ENCODE measurements around the gene HLF. TPM values are rescaled to one million over a fixed set of nuclear protein-coding genes. Genes with fewer than 3 reads are reported as not detected.

Gene HLF
- total RNA-seq, 1 experiment from 2014 or later, result 0.13 TPM

GRCh38 chr17:55319933-55320593 is 55.3 kb downstream of the HLF start:
- ChIA-PET CTCF (no interaction called here), POLR2A (no interaction called here)
- no peak for TF ChIP-seq SIN3A (IDR thresholded peaks at IDR 0.05; ENCODE audit: borderline replicate concordance, insufficient read depth, low read depth, low read length)
- TF ChIP-seq, protein P1, sequence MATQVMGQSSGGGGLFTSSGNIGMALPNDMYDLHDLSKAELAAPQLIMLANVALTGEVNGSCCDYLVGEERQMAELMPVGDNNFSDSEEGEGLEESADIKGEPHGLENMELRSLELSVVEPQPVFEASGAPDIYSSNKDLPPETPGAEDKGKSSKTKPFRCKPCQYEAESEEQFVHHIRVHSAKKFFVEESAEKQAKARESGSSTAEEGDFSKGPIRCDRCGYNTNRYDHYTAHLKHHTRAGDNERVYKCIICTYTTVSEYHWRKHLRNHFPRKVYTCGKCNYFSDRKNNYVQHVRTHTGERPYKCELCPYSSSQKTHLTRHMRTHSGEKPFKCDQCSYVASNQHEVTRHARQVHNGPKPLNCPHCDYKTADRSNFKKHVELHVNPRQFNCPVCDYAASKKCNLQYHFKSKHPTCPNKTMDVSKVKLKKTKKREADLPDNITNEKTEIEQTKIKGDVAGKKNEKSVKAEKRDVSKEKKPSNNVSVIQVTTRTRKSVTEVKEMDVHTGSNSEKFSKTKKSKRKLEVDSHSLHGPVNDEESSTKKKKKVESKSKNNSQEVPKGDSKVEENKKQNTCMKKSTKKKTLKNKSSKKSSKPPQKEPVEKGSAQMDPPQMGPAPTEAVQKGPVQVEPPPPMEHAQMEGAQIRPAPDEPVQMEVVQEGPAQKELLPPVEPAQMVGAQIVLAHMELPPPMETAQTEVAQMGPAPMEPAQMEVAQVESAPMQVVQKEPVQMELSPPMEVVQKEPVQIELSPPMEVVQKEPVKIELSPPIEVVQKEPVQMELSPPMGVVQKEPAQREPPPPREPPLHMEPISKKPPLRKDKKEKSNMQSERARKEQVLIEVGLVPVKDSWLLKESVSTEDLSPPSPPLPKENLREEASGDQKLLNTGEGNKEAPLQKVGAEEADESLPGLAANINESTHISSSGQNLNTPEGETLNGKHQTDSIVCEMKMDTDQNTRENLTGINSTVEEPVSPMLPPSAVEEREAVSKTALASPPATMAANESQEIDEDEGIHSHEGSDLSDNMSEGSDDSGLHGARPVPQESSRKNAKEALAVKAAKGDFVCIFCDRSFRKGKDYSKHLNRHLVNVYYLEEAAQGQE (IDR thresholded peaks at IDR 0.05; ENCODE audit: insufficient read depth in 1 of 2, low read depth in 2 of 2, low read length in 1 of 2), result no peak
- TF ChIP-seq POLR2AphosphoS5 (IDR thresholded peaks at IDR 0.05; ENCODE audit: low read depth, low read length), result no peak
- no peak for TF ChIP-seq TCF7L2 (IDR thresholded peaks at IDR 0.05; ENCODE audit: low read depth, low read length)
- no peak for TF ChIP-seq CTCF (IDR thresholded peaks at IDR 0.05)
- H3K27ac ChIP-seq (ENCODE audit: low read length), result no peak overlapping the region
- BruUV-seq (replicated peaks), result no TSS peak
- DNase-seq (ENCODE audit: low read depth, low spot score) (no peak), ATAC-seq (no peak; the same call in 1 of the 2 replicates)
- in situ Hi-C loops (cut with HindIII; ENCODE audit: low pct_unique_long_range_greater_than_20kb, low sequenced_read_pairs), result no loop called here
- no peaks in the 10 kb centered on the region for H3K27me3 ChIP-seq (ENCODE audit: control insufficient read depth, insufficient read depth, low read length)
- peaks cover 3% of the 10 kb centered on the region; the same call in 1 of the 2 replicates for H3K4me1 ChIP-seq (ENCODE audit: control insufficient read depth, insufficient read depth, low read length)
- H3K36me3 ChIP-seq (ENCODE audit: control insufficient read depth, insufficient read depth, low read length), result no peaks in the 10 kb centered on the region
- intact Hi-C loops (cut with micrococcal nuclease; ENCODE audit: unreplicated experiment), result no loop called here
- H3K4me3 ChIP-seq (ENCODE audit: low read depth in 2 of 2, low read length in 2 of 2), result peak overlapping the region in 1 of 2 experiments; percentile 53; a peak in 2 of 4 replicates
- no peaks in the 10 kb centered on the region for H3K9me3 ChIP-seq (ENCODE audit: control insufficient read depth, insufficient read depth, low read depth, low read length)

DNA sequence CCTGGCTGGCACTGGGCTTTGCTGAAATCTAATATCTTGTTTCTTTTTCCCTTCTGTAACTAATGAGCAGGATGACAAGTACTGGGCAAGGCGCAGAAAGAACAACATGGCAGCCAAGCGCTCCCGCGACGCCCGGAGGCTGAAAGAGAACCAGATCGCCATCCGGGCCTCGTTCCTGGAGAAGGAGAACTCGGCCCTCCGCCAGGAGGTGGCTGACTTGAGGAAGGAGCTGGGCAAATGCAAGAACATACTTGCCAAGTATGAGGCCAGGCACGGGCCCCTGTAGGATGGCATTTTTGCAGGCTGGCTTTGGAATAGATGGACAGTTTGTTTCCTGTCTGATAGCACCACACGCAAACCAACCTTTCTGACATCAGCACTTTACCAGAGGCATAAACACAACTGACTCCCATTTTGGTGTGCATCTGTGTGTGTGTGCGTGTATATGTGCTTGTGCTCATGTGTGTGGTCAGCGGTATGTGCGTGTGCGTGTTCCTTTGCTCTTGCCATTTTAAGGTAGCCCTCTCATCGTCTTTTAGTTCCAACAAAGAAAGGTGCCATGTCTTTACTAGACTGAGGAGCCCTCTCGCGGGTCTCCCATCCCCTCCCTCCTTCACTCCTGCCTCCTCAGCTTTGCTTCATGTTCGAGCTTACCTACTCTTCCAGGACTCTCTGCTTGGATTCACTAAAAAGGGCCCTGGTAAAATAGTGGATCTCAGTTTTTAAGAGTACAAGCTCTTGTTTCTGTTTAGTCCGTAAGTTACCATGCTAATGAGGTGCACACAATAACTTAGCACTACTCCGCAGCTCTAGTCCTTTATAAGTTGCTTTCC is 56.0 kb downstream of the HLF start:
- DNase-seq (ENCODE audit: low read depth, low spot score), result no peak
- TF ChIP-seq CTCF (IDR thresholded peaks at IDR 0.05) (no peak), POLR2AphosphoS5 (IDR thresholded peaks at IDR 0.05; ENCODE audit: low read depth, low read length) (no peak), TCF7L2 (IDR thresholded peaks at IDR 0.05; ENCODE audit: low read depth, low read length) (no peak)
- TF ChIP-seq, protein P1 (IDR thresholded peaks at IDR 0.05; ENCODE audit: insufficient read depth in 1 of 2, low read depth in 2 of 2, low read length in 1 of 2), result no peak
- Histone ChIP-seq H3K27ac (ENCODE audit: low read length) (no peak overlapping the region), H3K36me3 (ENCODE audit: control insufficient read depth, insufficient read depth, low read length) (no peaks in the 10 kb centered on the region), H3K4me3 (ENCODE audit: low read depth in 2 of 2, low read length in 2 of 2) (peak overlapping the region; percentile 22 to 53), H3K4me1 (ENCODE audit: control insufficient read depth, insufficient read depth, low read length) (peaks cover 3% of the 10 kb centered on the region; the same call in 1 of the 2 replicates), H3K27me3 (ENCODE audit: control insufficient read depth, insufficient read depth, low read length) (no peaks in the 10 kb centered on the region), H3K9me3 (ENCODE audit: control insufficient read depth, insufficient read depth, low read depth, low read length) (no peaks in the 10 kb centered on the region)
- in situ Hi-C loops (cut with HindIII; ENCODE audit: low pct_unique_long_range_greater_than_20kb, low sequenced_read_pairs) (no loop called here), intact Hi-C loops (cut with micrococcal nuclease; ENCODE audit: unreplicated experiment) (no loop called here)
- POLR2A ChIA-PET, result no interaction called here
- BruUV-seq (replicated peaks), result no TSS peak
- CTCF ChIA-PET, result no interaction called here
- ATAC-seq, result peak; percentile 70

Data from Panc1 (cell line).